Measurements from ENCODE around the gene SLC22A15. TPM values are rescaled to one million over a fixed set of nuclear protein-coding genes. Genes with fewer than 3 reads are reported as not detected.

SLC22A15 gene
- total RNA-seq, 2 donors from 2014 or later: 2.0 to 6.7 TPM

- Histone ChIP-seq H3K4me3 (no peak overlapping the region), H3K4me1 (replicated peaks) (no peaks in the 10 kb centered on the region), H3K9me3 (no peaks in the 10 kb centered on the region), H3K27me3 (replicated peaks; ENCODE audit: insufficient read depth) (no peaks in the 10 kb centered on the region), H3K27ac (no peak overlapping the region), H3K36me3 (no peaks in the 10 kb centered on the region)
- intact Hi-C loops (cut with DNase I): no loop called here
- no peak for DNase-seq (ENCODE audit: low spot score)
- 64% methylated on average over 3 of the region's 3 CpGs for WGBS
- TF ChIP-seq POLR2AphosphoS5 (IDR thresholded peaks at IDR 0.05) (no peak), POLR2A (IDR thresholded peaks at IDR 0.05) (no peak)
- TF ChIP-seq, protein P1, sequence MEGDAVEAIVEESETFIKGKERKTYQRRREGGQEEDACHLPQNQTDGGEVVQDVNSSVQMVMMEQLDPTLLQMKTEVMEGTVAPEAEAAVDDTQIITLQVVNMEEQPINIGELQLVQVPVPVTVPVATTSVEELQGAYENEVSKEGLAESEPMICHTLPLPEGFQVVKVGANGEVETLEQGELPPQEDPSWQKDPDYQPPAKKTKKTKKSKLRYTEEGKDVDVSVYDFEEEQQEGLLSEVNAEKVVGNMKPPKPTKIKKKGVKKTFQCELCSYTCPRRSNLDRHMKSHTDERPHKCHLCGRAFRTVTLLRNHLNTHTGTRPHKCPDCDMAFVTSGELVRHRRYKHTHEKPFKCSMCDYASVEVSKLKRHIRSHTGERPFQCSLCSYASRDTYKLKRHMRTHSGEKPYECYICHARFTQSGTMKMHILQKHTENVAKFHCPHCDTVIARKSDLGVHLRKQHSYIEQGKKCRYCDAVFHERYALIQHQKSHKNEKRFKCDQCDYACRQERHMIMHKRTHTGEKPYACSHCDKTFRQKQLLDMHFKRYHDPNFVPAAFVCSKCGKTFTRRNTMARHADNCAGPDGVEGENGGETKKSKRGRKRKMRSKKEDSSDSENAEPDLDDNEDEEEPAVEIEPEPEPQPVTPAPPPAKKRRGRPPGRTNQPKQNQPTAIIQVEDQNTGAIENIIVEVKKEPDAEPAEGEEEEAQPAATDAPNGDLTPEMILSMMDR (IDR thresholded peaks at IDR 0.05): no peak
These were observed 116.6 kb downstream of the SLC22A15 start for GRCh38 chr1:116092752-116093489.

- intact Hi-C loops (cut with DNase I): no loop called here
- Histone ChIP-seq H3K27me3 (replicated peaks; ENCODE audit: insufficient read depth) (no peaks in the 10 kb centered on the region), H3K36me3 (no peaks in the 10 kb centered on the region), H3K4me3 (no peak overlapping the region), H3K27ac (no peak overlapping the region), H3K4me1 (replicated peaks) (no peaks in the 10 kb centered on the region), H3K9me3 (no peaks in the 10 kb centered on the region)
- DNase-seq (ENCODE audit: low spot score): no peak
- TF ChIP-seq, protein P1 (IDR thresholded peaks at IDR 0.05): no peak
- TF ChIP-seq POLR2A (IDR thresholded peaks at IDR 0.05) (no peak), POLR2AphosphoS5 (IDR thresholded peaks at IDR 0.05) (no peak)
These were observed 118.7 kb downstream of the SLC22A15 start for GRCh38 chr1:116095027-116095426.

- Histone ChIP-seq H3K4me3 (no peak overlapping the region), H3K27ac (no peak overlapping the region), H3K4me1 (replicated peaks) (no peaks in the 10 kb centered on the region), H3K27me3 (replicated peaks; ENCODE audit: insufficient read depth) (no peaks in the 10 kb centered on the region), H3K9me3 (no peaks in the 10 kb centered on the region), H3K36me3 (no peaks in the 10 kb centered on the region)
- TF ChIP-seq POLR2AphosphoS5 (IDR thresholded peaks at IDR 0.05) (no peak), POLR2A (IDR thresholded peaks at IDR 0.05) (no peak)
- TF ChIP-seq, protein P1 (IDR thresholded peaks at IDR 0.05): no peak
- intact Hi-C loops (cut with DNase I): no loop called here
- WGBS: 83% methylated on average over 1 of the region's 1 CpG
- no peak for DNase-seq (ENCODE audit: low spot score)
These were observed 119.8 kb downstream of the SLC22A15 start for GRCh38 chr1:116096013-116096618.

GRCh38 chr1:116097626-116098025, 121.3 kb downstream of the SLC22A15 start:
- no peaks in the 10 kb centered on the region for H3K4me1 ChIP-seq (replicated peaks)
- WGBS: 39% methylated on average over 1 of the region's 1 CpG

More at GRCh38 chr1:116097626-116098025, 121.3 kb downstream of the SLC22A15 start:
- TF ChIP-seq POLR2A (IDR thresholded peaks at IDR 0.05) (no peak), POLR2AphosphoS5 (IDR thresholded peaks at IDR 0.05) (no peak)
- TF ChIP-seq, protein P1 (IDR thresholded peaks at IDR 0.05): no peak
- intact Hi-C loops (cut with DNase I): no loop called here
- H3K9me3 ChIP-seq: no peaks in the 10 kb centered on the region
- H3K36me3 ChIP-seq: no peaks in the 10 kb centered on the region
- H3K27me3 ChIP-seq (replicated peaks; ENCODE audit: insufficient read depth): no peaks in the 10 kb centered on the region
- no peak for DNase-seq (ENCODE audit: low spot score)
- H3K4me3 ChIP-seq: no peak overlapping the region
- no peak overlapping the region for H3K27ac ChIP-seq
